HL-60/S4 (cell line): Measurements from ENCODE around the gene C17orf107.
"Not testable (repeated sequence)": the region's sequence is repeated elsewhere in the genome, so short reads cannot be mapped to it uniquely, and the experiment has no call there.

Experiments used
- in situ Hi-C: fragments of 300-500 bp; cut with MboI; formaldehyde crosslinking; loops from 2 replicates; pipeline ENCODE4 v1.14.3; 2022; ENCODE audit warnings: low sequenced_read_pairs

Gene C17orf107

DNA sequence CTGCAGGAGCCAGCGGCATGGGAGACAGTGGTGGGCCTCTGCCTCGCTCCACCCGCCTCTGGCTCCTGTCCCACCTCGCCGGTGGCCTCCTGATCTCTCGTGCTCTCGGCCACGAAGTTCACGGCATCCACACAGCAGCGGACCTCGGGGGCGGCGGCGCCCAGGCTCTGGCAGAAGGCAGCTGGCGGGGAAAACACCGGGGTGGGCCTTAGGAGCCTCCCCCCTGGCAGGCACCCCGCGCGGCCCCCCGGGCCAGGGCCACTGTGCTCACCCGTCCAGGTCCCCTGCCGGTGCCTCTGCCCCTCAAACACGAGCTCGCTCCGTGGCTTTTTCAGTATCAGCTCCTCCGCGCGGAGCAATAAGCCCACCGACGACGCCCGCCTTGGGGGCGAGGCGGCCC lies 409 bp upstream of the C17orf107 start:
- in situ Hi-C loops: no loop called here

DNA sequence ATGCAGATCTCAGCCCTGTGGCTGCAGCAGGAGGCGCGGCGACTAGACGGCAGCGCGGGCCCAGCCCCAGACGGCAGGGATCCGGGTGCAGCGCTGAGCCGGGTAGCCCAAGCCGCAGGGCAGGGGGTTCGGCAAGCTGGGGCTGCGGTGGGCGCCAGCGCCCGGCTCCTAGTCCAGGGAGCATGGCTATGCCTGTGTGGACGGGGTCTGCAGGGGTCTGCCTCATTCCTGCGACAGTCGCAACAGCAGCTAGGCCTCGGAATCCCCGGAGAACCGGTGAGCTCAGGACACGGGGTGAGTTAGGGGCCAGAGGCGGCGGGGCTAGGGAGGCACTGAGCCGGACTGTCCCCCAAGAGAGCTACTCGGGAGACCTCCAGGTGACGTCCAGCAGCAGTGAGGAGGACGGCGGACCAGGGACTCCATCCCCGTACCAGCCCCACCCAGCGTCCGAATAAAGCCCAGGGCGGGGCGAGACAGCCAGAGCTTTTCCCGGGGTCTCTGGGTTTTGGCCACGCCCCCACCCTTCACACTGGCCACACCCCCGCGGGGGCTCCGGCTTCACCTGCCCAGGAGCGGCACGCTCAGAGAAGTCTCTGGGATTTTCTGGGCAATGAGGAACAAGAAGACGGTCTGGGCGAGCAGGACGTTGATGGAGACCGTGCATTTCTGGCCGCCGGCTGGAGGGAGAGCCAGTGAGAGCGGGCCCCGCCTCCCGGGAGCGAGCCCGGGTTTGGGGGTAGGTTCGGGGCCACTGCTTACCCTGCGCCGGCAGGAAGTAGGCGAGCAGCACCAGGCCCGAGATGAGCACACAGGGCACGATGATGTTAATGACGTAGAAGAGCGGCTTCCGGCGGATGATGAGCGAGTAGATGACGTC lies 1.1 kb downstream of the C17orf107 start:
- in situ Hi-C loops: no loop called here

GRCh38 chr17:4901108-4901647 lies 1.8 kb downstream of the C17orf107 start:
- in situ Hi-C loops: no loop called here

DNA sequence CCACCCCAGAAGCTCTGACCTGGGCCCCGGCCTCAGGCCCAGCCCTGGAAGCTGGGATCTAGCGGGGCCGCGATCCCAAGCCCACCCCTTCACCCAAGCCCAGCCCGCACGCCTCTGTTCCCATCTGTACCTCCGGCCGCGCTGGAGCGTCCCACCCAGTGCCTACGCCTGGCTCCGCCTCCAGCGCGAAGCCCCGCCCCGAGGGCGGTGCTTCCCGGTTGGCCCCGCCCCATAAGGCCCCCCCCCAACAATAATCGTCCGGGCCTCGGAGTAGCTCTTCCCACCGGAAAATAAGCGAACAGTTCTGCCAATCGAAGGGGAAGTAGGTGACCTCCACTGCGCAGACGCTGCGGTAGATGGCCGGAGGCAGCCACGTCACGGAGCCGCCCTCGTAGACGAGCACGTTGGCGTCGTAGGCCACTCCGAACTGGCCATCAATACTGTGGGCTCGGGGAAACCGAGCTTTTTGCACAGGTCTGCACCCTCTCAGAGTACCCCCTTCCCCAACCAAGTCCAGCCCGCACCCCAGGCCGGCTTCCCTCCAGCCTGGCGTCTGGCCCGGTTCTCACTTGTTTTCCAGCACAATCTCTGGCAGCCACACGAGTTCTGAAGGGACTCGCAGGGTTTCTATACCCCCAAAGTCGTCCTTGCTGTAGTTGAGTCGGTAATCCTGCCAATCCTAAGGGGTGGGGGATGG lies 2.5 kb downstream of the C17orf107 start:
- in situ Hi-C loops: no loop called here

- in situ Hi-C loops: no loop called here
Observed at GRCh38 chr17:4902540-4902939, 3.2 kb downstream of the C17orf107 start.

GRCh38 chr17:4903051-4903818 lies 3.9 kb downstream of the C17orf107 start, which contains the start of gene CHRNE:
CHRNE (minus strand) TSS chr17:4903098; CDS start chr17:4903063, 35 bp downstream.
- in situ Hi-C loops: no loop called here

DNA sequence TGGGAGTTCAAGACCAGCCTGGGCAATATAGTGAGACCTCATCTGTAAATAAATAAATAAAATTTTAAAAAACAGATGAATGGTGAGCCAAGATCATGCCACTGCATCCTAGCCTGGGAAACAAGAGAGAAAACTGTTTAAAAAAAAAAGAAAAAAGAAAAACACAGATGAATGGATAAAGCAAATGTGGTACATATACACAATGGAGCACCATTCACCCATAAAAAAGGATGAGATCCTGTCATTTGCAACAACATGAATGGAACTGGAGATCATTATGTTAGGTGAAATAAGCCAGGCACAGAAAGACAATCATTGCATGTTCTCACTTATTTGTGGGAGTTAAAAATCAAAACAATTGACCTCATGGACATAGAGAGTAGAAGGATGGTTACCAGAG lies 7.3 kb downstream of the C17orf107 start:
- in situ Hi-C loops: not testable (repeated sequence)

DNA sequence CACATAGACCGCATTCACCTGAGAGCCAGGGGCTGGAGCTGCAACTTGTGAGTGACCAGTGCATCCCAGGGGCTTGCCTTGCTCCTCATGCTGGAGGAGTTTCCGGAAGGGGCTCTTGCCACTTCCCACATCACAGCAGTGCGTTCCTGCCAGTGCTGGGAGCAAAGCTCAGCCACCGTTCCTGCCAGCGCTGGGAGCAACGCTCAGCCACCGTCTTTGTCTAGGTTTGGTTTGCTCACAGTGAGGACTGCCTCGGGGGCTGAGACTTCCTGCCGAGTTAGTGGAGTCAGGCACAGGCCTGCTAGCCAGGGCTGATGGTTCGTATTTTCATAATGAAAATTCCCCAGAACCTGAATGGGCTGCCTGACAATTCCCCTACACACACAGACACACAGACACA lies 9.0 kb downstream of the C17orf107 start:
- in situ Hi-C loops: no loop called here

DNA sequence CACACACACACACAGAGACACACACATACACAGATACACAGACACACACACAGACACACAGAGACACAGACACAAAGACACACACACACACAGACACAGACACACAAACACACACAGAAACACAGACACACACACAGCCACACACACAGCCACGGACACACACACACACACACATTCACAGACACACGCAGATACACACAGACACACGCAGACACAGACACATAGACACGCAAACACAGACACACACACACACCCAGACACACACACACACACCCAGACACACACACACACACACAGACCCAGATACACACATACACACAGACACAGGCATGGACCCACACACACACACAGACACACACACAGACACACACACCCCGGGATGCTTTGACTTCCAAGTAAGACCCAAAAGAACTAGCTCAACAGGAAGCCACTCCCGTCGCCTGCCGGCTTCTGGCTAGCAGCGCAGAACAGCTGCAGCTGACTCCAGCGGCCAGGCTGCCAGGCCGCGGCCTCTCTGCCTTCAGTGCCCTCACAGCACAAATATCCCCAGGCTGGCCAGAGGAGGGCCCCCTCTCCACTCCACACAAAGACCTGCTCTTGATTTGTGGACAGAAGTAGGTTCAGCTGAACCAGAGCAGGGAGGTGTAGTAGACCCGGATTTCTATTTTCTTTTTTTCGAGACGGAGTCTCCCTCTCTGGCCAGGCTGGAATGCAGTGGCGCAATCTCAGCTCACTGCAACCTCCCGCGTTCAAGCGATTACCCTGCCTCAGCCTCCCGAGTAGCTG lies 9.6 kb downstream of the C17orf107 start:
- in situ Hi-C loops: no loop called here

DNA sequence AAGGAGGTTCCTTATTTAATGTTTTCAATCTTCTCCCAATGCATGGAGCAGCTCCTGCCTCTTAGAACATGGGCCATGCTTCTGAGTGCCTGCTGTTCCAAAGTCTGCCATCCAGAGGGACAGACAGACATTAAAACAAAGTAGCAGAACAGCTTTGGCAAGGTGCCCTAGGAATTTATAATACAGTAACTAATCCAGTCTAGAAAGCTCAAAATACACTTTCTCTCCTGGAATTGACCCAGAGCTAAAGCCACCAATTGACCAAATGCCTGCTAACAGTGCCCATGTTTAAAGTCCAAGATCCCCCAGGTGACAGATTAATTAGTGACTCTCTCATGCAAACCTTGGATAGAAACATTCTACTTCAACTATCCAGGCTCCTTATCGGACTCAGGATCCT lies 14.7 kb downstream of the C17orf107 start:
- in situ Hi-C loops: no loop called here

DNA sequence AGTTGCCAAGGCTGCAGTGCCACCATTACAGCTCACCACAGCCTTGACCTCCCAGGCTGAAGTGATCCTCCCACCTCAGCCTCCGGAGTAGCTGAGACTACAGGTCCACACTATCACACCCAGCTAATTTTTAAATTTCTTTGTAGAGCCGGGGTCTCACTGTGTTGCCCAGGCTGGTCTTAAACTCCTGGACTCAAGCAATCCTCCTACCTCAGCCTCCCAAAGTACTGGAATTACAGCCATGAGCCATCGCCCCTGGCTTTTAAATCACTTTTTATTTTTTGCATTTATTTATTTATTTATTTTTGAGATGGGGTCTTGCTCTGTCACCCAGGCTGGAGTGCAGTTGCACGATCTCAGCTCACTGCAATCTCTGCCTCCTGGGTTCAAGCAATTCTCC lies 15.2 kb downstream of the C17orf107 start:
- in situ Hi-C loops: not testable (repeated sequence)

DNA sequence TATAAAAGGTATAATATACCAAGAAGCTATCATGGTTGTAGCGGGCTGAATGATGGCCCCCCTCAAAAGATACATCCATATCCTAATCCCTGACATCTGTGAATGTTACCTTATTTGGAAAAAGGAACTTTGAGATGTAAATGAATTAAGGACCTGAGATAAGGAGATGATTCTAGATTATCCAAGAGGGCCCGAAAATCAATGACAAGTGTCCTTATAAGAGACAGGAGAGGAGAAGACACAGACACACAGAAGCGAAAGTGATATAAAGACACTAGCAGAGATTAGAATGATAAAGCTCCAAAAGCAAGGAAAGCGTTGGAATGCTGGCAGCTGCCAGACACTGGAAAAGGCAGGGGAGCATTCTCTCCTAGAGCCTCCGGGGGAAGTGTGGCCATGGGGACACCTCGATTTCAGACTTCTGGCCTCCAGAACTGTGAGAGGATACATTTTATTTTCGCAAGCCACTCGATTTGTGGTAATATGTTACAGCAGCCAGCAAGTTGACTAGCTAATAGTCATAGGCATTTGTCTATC lies 20.2 kb downstream of the C17orf107 start:
- in situ Hi-C loops: no loop called here

DNA sequence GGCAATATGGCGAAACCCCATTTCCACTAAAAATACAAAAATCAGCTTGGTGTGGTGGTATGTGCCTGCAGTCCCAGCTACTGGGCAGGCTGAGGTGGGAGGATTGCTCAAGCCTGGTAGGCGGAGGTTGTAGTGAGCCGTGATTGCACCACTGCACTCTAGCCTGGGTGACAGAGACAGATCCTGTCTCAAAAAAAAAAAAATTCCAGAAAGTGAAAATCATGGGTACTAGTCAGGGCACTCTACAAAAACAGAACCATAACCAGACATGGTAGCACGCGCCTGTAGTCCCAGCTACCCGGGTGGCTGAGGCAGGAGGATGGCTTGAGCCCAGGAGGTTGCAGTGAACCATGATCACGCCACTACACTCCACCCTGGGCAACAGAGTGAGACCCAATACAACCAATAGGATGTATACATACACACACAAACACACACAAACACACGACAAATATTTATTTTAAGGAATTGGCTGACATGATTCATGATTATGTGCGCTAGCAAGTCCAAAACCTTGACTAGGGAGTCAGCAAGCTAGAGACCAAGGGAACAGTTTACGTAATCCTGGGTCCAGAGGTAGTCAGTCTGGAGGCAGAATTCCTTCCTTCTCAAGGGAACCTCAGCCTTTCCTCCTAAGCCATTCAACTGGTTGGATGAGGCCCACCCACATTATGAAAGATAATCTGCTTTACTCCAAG lies 21.2 kb downstream of the C17orf107 start:
- in situ Hi-C loops: no loop called here

GRCh38 chr17:4921320-4921719 lies 22.0 kb downstream of the C17orf107 start:
- in situ Hi-C loops: no loop called here

- in situ Hi-C loops: not testable (repeated sequence)
Observed at GRCh38 chr17:4926577-4927335, 27.4 kb downstream of the C17orf107 start.

DNA sequence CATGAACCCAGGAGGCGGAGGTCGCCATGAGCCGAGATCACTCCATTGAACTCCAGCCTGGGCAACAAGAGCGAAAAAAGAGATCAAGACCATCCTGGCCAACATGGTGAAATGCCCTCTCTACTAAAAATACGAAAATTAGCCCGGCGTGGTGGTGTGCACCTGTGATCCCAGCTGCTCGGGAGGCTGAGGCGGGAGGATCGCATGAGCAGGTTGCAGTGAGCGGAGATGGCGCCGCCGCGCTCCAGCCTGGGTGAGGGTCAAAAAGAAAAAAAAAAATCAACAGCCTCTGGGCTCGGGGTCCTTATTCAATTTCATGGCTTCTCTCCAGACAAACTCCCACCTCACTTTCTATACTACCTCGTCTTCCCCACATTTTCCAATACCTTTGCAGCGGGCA lies 29.5 kb downstream of the C17orf107 start:
- in situ Hi-C loops: no loop called here

DNA sequence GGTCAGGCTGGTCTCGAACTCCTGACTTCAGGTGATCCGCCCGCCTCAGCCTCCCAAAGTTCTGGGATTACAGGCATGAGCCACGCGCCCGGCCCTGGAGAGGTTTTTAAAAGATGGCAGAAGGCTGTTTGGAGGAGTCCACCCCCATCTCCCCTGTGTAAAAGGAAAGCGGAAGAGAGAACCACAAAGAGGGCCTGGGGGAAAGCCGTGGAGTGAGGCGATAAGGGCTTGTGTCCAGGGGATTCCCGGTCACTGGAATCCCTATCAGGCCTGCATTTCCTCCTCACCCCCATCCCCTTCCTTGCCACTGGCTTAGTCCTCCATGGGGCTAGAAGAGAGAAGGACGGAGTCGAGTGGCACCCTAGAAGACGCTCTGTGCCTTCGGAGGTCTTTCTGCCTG lies 32.6 kb downstream of the C17orf107 start, which contains the start of gene GP1BA:
Gene GP1BA, plus strand, starts transcription at position 315 of the 400 bp plus-strand sequence. CDS start 328 bp downstream, outside the sequence.
- in situ Hi-C loops: no loop called here

GRCh38 chr17:4932756-4933155 lies 33.4 kb downstream of the C17orf107 start:
- in situ Hi-C loops: no loop called here

DNA sequence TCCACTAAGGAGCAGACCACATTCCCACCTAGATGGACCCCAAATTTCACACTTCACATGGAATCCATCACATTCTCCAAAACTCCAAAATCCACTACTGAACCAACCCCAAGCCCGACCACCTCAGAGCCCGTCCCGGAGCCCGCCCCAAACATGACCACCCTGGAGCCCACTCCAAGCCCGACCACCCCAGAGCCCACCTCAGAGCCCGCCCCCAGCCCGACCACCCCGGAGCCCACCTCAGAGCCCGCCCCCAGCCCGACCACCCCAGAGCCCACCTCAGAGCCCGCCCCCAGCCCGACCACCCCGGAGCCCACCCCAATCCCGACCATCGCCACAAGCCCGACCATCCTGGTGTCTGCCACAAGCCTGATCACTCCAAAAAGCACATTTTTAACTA lies 34.3 kb downstream of the C17orf107 start:
- in situ Hi-C loops: no loop called here
